HepG2 (cell line): ENCODE data around the gene PLXNB2. TPM values are rescaled to one million over a fixed set of nuclear protein-coding genes. Genes with fewer than 3 reads are reported as not detected.
A peak's percentile ranks its signal among the peaks of the same experiment; 100 is the strongest.

Experiments used
- DNMT3B ChIP-seq: conservative IDR thresholded peaks from 2 replicates; pipeline ENCODE4 v1.6.1; 2016; ENCODE audit warnings: missing biosample characterization, control low read depth
- ZNF10 ChIP-seq: sonication (generic); formaldehyde crosslinking; IDR thresholded peaks from 2 replicates; pipeline ENCODE4 v1.4.0; 2020; ENCODE audit warnings: mild to moderate bottlenecking, low read depth, missing genetic modification reagents, borderline replicate concordance
- ZNF430 ChIP-seq: sonication (generic); formaldehyde crosslinking; IDR thresholded peaks from 2 replicates; pipeline ENCODE4 v1.9.0; 2021; ENCODE audit warnings: mild to moderate bottlenecking, missing genetic modification reagents
- polyA plus RNA-seq, 8 experiments: library from polyadenylated mRNA; depleted of rRNA in 3 of 8; stranded (reverse) in 7 of 8; unstranded in 1 of 8; fragments of >200 nt; fragmentation: Illumina TruSeq in 4 of 8; extraction: Trizol in 4 of 8; gene quantifications; 2 replicates each; pipeline versions ENCODE4 v1.2.1 to v1.2.3, GENCODE V29; 2011 to 2016; ENCODE audit warnings: low read depth in 4 of 8, missing spikeins in 1 of 8, mixed read lengths in 1 of 8; ENCODE audit not compliant: insufficient read depth in 1 of 8
- total RNA-seq, 5 experiments: library from RNA; depleted of rRNA; stranded (reverse); fragments of >200 nt; fragmentation: Illumina TruSeq; extraction: Trizol; gene quantifications; 2 replicates each; pipeline ENCODE4 v1.2.3, GENCODE V29; 2016; ENCODE audit warnings: low read depth in 1 of 5
- TF ChIP-seq, protein P1 (sequence below): sonication (generic); formaldehyde crosslinking; IDR thresholded peaks from 2 replicates; pipeline ENCODE4 v1.5.1; 2020; ENCODE audit warnings: mild to moderate bottlenecking, missing genetic modification reagents, moderate library complexity
- TF ChIP-seq, protein P2 (sequence below): sonication (generic); formaldehyde crosslinking; IDR thresholded peaks from 2 replicates; pipeline ENCODE4 v1.4.0; 2020; ENCODE audit warnings: mild to moderate bottlenecking, missing genetic modification reagents, borderline replicate concordance
- TF ChIP-seq, protein P3 (sequence below): sonication (generic); formaldehyde crosslinking; IDR thresholded peaks from 2 replicates; pipeline ENCODE4 v1.5.0; 2020; ENCODE audit warnings: mild to moderate bottlenecking, missing genetic modification reagents, borderline replicate concordance
- TF ChIP-seq, protein P4 (sequence below): sonication (generic); formaldehyde crosslinking; IDR thresholded peaks from 2 replicates; pipeline ENCODE4 v1.5.0; 2020; ENCODE audit warnings: missing genetic modification reagents, mild to moderate bottlenecking, borderline replicate concordance
- TF ChIP-seq, protein P5 (sequence below): sonication (generic); formaldehyde crosslinking; IDR thresholded peaks from 2 replicates; pipeline ENCODE4 v1.8.0; 2023; ENCODE audit warnings: mild to moderate bottlenecking, missing genetic modification reagents
- TF ChIP-seq, protein P6 (sequence below): sonication (generic); formaldehyde crosslinking; IDR thresholded peaks from 2 replicates; pipeline ENCODE4 v1.8.1; 2023; ENCODE audit warnings: mild to moderate bottlenecking, moderate library complexity, missing genetic modification reagents

Gene PLXNB2
- total and polyA plus RNA-seq, 2 of the 13 experiments (the other 11 are each of a cell fraction or from before 2014, with no cell fraction given): 32.6 to 68.9 TPM

DNA sequence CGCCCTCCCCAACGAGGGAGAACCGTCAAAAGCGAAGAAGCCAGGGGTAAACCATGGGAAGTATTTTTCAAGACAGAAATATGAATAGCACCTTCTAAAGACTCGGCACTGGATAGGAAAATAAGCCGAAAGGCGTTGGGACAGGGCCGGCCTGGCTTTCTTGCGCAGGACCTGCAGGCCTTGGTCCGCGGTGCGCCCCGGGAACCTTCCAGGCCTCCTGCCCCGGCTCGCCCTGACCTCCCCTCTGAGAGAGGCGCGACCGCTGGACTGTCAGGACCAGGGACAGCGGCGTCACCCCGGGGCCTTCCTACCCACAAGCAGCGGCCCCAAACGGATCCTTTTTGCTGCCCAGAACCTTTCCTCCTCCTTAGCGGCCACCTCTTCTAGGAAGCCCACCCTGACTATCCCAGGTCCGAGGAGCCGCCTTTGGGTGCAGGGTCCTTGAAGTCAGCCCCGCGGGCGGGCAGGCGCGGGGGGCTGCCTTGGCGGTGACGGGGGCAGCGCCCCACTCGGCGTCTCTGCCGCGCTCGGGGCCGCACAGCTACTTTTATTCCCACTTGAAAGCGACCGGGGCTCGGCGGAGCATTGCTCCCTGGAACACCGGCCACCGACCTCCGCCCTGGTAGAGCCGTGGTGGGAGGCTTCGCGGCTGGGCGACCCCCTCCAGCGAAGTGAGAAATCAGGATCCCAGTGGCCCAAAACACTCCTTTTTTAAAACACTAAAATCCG, 36.6 kb downstream of the PLXNB2 start (continued):
- TF ChIP-seq, protein P1, sequence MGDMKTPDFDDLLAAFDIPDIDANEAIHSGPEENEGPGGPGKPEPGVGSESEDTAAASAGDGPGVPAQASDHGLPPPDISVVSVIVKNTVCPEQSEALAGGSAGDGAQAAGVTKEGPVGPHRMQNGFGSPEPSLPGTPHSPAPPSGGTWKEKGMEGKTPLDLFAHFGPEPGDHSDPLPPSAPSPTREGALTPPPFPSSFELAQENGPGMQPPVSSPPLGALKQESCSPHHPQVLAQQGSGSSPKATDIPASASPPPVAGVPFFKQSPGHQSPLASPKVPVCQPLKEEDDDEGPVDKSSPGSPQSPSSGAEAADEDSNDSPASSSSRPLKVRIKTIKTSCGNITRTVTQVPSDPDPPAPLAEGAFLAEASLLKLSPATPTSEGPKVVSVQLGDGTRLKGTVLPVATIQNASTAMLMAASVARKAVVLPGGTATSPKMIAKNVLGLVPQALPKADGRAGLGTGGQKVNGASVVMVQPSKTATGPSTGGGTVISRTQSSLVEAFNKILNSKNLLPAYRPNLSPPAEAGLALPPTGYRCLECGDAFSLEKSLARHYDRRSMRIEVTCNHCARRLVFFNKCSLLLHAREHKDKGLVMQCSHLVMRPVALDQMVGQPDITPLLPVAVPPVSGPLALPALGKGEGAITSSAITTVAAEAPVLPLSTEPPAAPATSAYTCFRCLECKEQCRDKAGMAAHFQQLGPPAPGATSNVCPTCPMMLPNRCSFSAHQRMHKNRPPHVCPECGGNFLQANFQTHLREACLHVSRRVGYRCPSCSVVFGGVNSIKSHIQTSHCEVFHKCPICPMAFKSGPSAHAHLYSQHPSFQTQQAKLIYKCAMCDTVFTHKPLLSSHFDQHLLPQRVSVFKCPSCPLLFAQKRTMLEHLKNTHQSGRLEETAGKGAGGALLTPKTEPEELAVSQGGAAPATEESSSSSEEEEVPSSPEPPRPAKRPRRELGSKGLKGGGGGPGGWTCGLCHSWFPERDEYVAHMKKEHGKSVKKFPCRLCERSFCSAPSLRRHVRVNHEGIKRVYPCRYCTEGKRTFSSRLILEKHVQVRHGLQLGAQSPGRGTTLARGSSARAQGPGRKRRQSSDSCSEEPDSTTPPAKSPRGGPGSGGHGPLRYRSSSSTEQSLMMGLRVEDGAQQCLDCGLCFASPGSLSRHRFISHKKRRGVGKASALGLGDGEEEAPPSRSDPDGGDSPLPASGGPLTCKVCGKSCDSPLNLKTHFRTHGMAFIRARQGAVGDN: peak; percentile 74
- TF ChIP-seq ZNF430 (CRISPR knock-in tag) (0 out of 2 replicates have a peak, but pooled peaks have one; percentile 49), ZNF10 (CRISPR knock-in tag) (no peak), DNMT3B (CRISPR knock-in tag) (0 out of 2 replicates have a peak, but pooled peaks have one; percentile 58)
- TF ChIP-seq, protein P2, sequence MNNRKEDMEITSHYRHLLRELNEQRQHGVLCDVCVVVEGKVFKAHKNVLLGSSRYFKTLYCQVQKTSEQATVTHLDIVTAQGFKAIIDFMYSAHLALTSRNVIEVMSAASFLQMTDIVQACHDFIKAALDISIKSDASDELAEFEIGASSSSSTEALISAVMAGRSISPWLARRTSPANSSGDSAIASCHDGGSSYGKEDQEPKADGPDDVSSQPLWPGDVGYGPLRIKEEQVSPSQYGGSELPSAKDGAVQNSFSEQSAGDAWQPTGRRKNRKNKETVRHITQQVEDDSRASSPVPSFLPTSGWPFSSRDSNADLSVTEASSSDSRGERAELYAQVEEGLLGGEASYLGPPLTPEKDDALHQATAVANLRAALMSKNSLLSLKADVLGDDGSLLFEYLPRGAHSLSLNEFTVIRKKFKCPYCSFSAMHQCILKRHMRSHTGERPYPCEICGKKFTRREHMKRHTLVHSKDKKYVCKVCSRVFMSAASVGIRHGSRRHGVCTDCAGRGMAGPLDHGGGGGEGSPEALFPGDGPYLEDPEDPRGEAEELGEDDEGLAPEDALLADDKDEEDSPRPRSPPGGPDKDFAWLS (CRISPR knock-in tag): no peak
- TF ChIP-seq, protein P3, sequence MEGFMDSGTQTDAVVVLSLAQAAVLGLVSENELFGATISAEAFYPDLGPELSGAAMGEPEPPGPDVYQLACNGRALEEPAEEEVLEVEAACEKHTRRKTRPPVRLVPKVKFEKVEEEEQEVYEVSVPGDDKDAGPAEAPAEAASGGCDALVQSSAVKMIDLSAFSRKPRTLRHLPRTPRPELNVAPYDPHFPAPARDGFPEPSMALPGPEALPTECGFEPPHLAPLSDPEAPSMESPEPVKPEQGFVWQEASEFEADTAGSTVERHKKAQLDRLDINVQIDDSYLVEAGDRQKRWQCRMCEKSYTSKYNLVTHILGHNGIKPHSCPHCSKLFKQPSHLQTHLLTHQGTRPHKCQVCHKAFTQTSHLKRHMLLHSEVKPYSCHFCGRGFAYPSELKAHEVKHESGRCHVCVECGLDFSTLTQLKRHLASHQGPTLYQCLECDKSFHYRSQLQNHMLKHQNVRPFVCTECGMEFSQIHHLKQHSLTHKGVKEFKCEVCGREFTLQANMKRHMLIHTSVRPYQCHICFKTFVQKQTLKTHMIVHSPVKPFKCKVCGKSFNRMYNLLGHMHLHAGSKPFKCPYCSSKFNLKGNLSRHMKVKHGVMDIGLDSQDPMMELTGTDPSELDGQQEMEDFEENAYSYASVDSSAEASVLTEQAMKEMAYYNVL: 0 out of 2 replicates have a peak, but pooled peaks have one; percentile 60
- TF ChIP-seq, protein P4, sequence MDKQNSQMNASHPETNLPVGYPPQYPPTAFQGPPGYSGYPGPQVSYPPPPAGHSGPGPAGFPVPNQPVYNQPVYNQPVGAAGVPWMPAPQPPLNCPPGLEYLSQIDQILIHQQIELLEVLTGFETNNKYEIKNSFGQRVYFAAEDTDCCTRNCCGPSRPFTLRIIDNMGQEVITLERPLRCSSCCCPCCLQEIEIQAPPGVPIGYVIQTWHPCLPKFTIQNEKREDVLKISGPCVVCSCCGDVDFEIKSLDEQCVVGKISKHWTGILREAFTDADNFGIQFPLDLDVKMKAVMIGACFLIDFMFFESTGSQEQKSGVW (CRISPR knock-in tag): 0 out of 2 replicates have a peak, but pooled peaks have one; percentile 53
- TF ChIP-seq, protein P5, sequence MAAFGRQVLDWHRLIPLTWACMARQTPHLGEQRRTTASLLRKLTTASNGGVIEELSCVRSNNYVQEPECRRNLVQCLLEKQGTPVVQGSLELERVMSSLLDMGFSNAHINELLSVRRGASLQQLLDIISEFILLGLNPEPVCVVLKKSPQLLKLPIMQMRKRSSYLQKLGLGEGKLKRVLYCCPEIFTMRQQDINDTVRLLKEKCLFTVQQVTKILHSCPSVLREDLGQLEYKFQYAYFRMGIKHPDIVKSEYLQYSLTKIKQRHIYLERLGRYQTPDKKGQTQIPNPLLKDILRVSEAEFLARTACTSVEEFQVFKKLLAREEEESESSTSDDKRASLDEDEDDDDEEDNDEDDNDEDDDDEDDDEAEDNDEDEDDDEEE (CRISPR knock-in tag): peak; percentile 95
- TF ChIP-seq, protein P6, sequence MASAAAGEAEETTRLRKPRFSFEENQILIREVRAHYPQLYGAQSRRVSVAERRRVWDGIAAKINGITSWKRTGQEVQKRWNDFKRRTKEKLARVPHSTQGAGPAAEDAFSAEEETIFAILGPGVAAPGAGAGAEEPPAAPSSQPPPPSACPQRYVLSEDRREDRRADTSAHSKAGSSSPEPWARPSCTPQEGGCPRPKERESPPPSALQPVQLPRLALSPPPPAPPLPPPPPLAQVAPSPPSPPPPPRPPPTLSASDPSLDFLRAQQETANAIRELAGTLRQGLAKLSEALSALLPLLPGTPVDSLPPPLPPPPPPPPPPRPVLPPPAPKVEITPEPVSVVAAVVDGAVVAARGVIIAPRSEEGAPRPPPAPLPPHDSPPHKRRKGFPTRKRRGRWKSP: peak; percentile 69; the same call in 1 of the 2 replicates
